GM23338 (cell line): Measurements from ENCODE around the gene DPYD.

Source experiments
- CREB1 ChIP-seq: fragments of 250-450 bp; sonication (Bioruptor Pico); IDR thresholded peaks from 2 replicates; pipeline ENCODE4 v1.5.0; 2020; ENCODE audit warnings: low read depth, mild to moderate bottlenecking, moderate library complexity
- EZH2phosphoT487 ChIP-seq: fragments of 200-600 bp; sonication (generic); IDR thresholded peaks from one replicate; pipeline ENCODE4 v1.8.1; 2018; ENCODE audit warnings: antibody characterized with exemption; ENCODE audit not compliant: unreplicated experiment
- POLR2AphosphoS5 ChIP-seq: IDR thresholded peaks from 2 replicates; pipeline ENCODE4 v1.6.1; 2016; ENCODE audit warnings: antibody characterized with exemption, low read depth
- TF ChIP-seq, protein P1 (sequence below), 2 experiments: fragments of 200-600 bp in 1 of 2; sonication (generic) in 1 of 2; conservative IDR thresholded peaks; 2 replicates each; pipeline versions ENCODE4 v1.5.1 to v1.6.1; 2016 to 2017; ENCODE audit warnings: antibody characterized with exemption in 2 of 2, low read depth in 2 of 2, mild to moderate bottlenecking in 2 of 2, moderate library complexity in 1 of 2
- TF ChIP-seq, protein P2 (sequence below): IDR thresholded peaks from one replicate; pipeline ENCODE4 v1.6.1; 2018; ENCODE audit warnings: antibody characterized with exemption; ENCODE audit not compliant: unreplicated experiment

DNA sequence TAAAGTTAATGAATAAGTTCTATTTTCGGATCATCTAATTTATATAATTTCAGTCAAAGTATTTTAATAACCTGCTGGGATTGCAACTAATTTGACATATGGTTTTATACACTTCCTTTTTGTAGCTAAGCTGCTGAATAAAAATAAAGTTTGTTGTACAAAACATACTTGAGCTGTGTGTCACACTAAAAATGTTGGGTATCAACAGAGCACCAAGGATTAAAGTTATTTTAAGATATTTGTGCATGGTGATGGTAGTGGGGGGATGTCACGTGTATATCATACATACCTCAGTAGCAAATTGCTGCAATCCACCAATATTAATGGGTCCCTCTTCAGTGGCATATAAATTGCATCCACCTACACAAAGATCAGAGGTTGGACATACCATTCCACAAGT lies 199.6 kb downstream of the DPYD start:
- TF ChIP-seq, protein P1, sequence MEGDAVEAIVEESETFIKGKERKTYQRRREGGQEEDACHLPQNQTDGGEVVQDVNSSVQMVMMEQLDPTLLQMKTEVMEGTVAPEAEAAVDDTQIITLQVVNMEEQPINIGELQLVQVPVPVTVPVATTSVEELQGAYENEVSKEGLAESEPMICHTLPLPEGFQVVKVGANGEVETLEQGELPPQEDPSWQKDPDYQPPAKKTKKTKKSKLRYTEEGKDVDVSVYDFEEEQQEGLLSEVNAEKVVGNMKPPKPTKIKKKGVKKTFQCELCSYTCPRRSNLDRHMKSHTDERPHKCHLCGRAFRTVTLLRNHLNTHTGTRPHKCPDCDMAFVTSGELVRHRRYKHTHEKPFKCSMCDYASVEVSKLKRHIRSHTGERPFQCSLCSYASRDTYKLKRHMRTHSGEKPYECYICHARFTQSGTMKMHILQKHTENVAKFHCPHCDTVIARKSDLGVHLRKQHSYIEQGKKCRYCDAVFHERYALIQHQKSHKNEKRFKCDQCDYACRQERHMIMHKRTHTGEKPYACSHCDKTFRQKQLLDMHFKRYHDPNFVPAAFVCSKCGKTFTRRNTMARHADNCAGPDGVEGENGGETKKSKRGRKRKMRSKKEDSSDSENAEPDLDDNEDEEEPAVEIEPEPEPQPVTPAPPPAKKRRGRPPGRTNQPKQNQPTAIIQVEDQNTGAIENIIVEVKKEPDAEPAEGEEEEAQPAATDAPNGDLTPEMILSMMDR (conservative IDR thresholded peaks at IDR 0.05; ENCODE audit: low read depth in 2 of 2) = no peak
- TF ChIP-seq, protein P2, sequence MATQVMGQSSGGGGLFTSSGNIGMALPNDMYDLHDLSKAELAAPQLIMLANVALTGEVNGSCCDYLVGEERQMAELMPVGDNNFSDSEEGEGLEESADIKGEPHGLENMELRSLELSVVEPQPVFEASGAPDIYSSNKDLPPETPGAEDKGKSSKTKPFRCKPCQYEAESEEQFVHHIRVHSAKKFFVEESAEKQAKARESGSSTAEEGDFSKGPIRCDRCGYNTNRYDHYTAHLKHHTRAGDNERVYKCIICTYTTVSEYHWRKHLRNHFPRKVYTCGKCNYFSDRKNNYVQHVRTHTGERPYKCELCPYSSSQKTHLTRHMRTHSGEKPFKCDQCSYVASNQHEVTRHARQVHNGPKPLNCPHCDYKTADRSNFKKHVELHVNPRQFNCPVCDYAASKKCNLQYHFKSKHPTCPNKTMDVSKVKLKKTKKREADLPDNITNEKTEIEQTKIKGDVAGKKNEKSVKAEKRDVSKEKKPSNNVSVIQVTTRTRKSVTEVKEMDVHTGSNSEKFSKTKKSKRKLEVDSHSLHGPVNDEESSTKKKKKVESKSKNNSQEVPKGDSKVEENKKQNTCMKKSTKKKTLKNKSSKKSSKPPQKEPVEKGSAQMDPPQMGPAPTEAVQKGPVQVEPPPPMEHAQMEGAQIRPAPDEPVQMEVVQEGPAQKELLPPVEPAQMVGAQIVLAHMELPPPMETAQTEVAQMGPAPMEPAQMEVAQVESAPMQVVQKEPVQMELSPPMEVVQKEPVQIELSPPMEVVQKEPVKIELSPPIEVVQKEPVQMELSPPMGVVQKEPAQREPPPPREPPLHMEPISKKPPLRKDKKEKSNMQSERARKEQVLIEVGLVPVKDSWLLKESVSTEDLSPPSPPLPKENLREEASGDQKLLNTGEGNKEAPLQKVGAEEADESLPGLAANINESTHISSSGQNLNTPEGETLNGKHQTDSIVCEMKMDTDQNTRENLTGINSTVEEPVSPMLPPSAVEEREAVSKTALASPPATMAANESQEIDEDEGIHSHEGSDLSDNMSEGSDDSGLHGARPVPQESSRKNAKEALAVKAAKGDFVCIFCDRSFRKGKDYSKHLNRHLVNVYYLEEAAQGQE = no peak
- TF ChIP-seq CREB1 (CRISPR knock-in tag) (no peak), POLR2AphosphoS5 (no peak), EZH2phosphoT487 (no peak)
